RKO (cell line): ENCODE data around the gene AK9.
A peak's percentile ranks its signal among the peaks of the same experiment; 100 is the strongest.

Experiments
- DNase-seq: peaks from one replicate; pipeline ENCODE4 v3.0.0-alpha.2; 2016; ENCODE audit warnings: low spot score

Gene AK9

GRCh38 chr6:109511832-109512231, 179.2 kb downstream of the AK9 start:
- no peak for DNase-seq

DNA sequence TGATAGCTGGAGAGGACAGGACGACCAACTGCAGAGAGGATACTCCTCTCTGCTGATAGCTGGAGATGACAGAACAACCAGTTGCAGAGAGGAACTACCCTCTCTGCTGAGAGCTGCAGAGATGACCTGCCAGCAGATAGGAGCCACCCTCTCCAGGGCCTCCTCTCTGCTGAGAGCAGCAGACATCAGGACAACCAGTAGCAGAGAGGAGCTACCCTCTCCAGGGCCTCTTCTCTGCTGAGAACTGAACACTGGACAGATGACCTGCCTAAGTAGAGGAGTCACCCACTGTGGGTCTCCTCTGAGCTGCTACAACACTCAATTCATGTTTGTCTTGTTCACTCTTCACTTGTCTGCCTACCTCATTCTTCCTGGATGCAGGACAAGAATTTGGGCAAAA, 180.6 kb downstream of the AK9 start:
- no peak for DNase-seq

GRCh38 chr6:109508166-109508860, 182.7 kb downstream of the AK9 start:
- no peak for DNase-seq

- no peak for DNase-seq
These were observed 183.4 kb downstream of the AK9 start for GRCh38 chr6:109507490-109508072.

GRCh38 chr6:109506841-109507240, 184.2 kb downstream of the AK9 start:
- no peak for DNase-seq

GRCh38 chr6:109506314-109506713, 184.7 kb downstream of the AK9 start:
- no peak for DNase-seq

DNA sequence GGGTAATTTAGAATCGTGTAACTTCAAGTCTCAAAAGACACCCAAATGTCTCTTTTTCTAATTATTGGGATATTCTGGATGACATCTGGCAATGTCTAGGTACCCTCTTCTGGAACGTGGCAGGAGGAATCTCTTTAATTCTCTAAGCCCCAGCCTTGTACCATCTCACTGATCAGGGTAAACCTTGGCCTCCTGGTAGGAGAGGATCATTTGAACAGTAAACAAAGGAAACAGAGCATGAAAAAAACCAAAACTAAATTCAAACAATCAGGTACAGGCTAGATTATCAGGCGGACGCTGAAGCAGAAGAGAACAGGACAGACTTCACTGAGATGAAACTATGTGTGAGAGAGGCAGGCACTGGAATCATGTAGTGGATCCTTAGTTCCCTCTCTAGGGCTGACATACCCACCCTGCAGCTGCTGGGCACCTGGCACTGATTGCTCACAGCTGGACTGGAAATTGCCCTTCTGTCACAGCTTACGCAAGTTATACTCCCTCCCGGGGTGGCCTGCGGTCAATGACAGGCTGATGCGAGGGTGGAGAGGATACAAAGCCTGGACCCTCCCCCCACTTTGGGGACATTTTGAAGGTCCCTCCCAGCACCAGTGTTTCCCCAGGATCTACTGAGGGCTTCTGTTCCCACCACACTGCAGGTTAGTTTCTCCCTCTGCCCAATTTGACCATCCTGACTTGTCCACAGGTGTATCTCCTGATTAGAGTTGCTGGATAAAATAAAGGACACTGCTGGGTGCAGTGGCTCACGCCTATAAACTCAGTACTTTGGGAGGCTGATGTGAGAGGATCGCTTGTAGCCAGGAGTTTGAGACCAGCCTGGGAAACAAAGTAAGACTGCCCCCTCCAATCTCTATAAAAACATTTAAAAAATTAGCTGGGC, 187.4 kb downstream of the AK9 start:
- DNase-seq, result no peak

- DNase-seq, result no peak
These were observed 192.1 kb downstream of the AK9 start for GRCh38 chr6:109498936-109499335.

- DNase-seq, result no peak
These were observed 192.9 kb downstream of the AK9 start for GRCh38 chr6:109498052-109498451.

GRCh38 chr6:109496036-109496772, 194.8 kb downstream of the AK9 start:
- no peak for DNase-seq

DNA sequence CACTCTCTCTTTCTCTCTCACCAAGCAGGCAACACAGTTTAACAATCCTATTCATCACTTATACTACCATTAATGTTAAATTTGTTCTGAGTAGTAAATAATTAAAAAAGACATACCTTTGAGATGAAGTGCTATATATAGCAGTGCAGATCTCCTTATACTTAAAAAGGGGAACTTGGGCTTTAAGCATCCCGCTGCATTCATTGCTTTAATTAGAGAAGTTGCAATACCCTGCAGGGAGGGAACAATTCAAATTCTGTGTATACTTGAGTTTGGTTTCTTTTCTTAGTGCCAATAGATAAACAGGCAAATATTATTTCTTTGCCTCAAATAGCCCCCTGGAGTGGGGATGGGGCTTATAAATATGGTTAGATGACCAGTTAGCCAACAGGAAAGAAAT, 197.1 kb downstream of the AK9 start:
- no peak for DNase-seq

GRCh38 chr6:109491207-109491938, 199.6 kb downstream of the AK9 start:
- DNase-seq, result no peak

DNA sequence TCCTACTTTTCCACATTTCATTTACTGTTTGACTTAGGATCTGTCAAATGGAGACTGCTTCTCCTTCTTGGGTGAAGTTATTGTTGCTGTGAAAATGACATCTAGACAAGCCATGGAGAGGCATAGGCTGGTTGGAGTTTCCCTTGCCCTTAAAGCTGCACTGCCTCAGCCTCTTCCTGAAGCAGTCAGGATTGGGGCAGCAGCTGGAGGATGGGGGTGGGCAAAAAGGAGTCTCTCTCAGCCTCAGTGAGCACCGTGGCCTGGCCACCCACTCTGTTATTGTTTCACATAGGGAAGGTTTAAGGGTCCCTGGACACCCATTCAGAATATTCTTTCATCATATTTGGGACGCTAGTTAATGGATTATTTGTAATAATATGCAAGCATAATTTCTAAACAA, 200.3 kb downstream of the AK9 start:
- no peak for DNase-seq

DNA sequence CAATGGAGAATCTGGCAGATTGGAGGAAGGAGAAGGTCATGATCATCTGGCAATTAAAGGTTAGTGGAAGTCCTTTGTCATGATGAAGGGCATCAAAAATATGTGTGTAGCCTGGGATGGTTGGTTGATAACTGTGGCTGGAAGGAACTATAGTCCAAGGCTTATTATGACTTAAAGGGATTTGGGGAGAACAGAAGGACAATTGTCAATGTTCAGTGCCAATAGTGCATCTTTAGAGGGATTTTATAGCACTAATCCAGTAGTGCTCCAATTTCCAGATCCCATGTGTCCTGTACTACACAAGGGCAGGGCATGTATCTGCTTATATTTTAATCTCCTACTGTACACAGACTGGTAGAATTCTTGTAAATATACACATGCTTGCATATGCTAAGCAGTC, 203.0 kb downstream of the AK9 start:
- DNase-seq, result no peak

DNA sequence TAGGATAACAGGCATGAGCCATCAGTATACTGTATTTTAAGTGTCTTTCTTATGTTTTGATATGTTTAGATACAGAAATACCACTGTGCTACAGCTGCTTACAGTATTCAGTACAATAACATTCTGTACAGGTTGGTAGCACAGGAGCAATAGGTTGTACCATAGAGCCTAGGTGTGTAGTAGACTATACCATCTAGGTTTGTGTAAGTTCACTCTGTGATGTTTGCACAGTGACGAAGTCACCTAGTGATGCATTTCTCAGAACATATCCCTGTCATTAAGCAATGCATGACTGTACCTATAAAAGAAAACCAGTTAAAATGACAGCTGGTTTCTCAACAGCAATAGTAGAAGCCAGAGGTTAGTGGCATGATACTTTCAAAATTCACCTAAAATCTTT, 204.9 kb downstream of the AK9 start:
- DNase-seq, result peak; percentile 41

DNA sequence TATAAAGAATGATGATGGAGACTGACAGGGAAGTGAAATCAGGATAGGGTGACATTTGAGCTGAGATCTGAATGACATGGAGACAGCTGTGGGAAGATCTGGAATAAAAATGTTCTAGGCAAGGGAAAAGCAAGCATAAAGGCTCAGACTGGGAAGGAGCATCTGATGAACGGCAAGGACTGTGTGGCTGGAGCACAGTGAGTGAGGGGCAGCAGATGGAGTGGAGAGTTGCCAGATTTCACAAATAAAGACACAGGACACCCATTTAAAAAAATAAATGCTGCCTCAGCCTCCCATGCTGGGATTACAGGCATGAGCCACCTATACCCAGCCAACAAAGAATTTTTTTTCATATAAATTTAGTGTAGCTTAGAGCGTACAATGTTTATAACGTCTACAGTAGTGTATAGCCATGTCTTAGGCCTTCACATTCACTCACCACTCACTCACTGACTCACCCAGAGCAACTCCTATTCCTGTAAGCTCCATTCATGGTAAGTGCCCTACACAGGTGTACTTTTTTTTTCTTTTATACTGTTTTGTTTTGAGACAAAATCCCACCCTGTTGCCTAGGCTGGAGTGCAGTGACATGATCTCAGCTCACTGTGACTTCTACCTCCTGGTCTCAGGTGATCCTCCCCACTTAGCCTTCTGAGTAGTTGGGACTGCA, 205.6 kb downstream of the AK9 start:
- no peak for DNase-seq

- DNase-seq, result no peak
These were observed 206.9 kb downstream of the AK9 start for GRCh38 chr6:109484122-109484521.

GRCh38 chr6:109483735-109484057, 207.3 kb downstream of the AK9 start:
- DNase-seq, result no peak

GRCh38 chr6:109482905-109483734, 207.9 kb downstream of the AK9 start, which contains the start of gene ZBTB24:
ZBTB24 (minus strand) TSS chr6:109483219; CDS start chr6:109482026, 1,193 bp downstream.
- peak; percentile 92 for DNase-seq

- DNase-seq, result no peak
These were observed 210.0 kb downstream of the AK9 start for GRCh38 chr6:109480993-109481480.
